H1 (cell line): ENCODE measurements around the gene MRPL45. TPM values are rescaled to one million over a fixed set of nuclear protein-coding genes. Genes with fewer than 3 reads are reported as not detected.

ENCODE experiments used
- CTCF ChIA-PET: fragments of 300-600 bp; sonication (Branson Sonifier 250); formaldehyde crosslinking; loops from one replicate; lab custom pipeline; 2021; ENCODE audit not compliant: partially characterized antibody; lab: Charles Lee
- POLR2A ChIA-PET: fragments of 300-600 bp; sonication (Branson Sonifier 250); formaldehyde crosslinking; loops from one replicate; lab custom pipeline; 2021; ENCODE audit warnings: inconsistent platforms; ENCODE audit not compliant: partially characterized antibody; lab: Charles Lee
- DNase-seq, 2 experiments: peaks; one replicate each; pipeline versions ENCODE4 v3.0.0 to v3.0.0-alpha.2; 2010 to 2022; ENCODE audit warnings: low spot score in 2 of 2, low read depth in 1 of 2, mixed read lengths in 1 of 2
- FAIRE-seq: peaks from 2 replicates; lab custom pipeline; 2011; peaks lifted over from hg19 to GRCh38; lab: Jason Lieb, UNC
- H2AFZ ChIP-seq: 2 replicates; pipeline ENCODE4 v1.8.1; 2012; ENCODE audit warnings: low read length, inconsistent platforms
- H2AK5ac ChIP-seq: 2 replicates; pipeline ENCODE4 v1.6.1; 2013; ENCODE audit warnings: low read depth, low read length
- H2BK120ac ChIP-seq: replicated peaks from 2 replicates; pipeline ENCODE3; 2013; ENCODE audit warnings: low read depth, low read length, inconsistent platforms
- H2BK12ac ChIP-seq: 2 replicates; pipeline ENCODE4 v1.6.1; 2013; ENCODE audit warnings: low read depth, low read length
- H2BK15ac ChIP-seq: 2 replicates; pipeline ENCODE4 v1.6.1; 2013; ENCODE audit warnings: low read length
- H2BK20ac ChIP-seq: 2 replicates; pipeline ENCODE4 v1.6.1; 2013; ENCODE audit warnings: low read length
- H2BK5ac ChIP-seq: 2 replicates; pipeline ENCODE4 v1.6.1; 2013; ENCODE audit warnings: low read depth, low read length
- H3K14ac ChIP-seq: 2 replicates; pipeline ENCODE4 v1.6.1; 2013; ENCODE audit warnings: inconsistent platforms; ENCODE audit not compliant: insufficient read length
- H3K18ac ChIP-seq: 2 replicates; pipeline ENCODE4 v1.6.1; 2013; ENCODE audit warnings: low read length; ENCODE audit errors: extremely low read depth
- H3K23ac ChIP-seq: 2 replicates; pipeline ENCODE4 v1.6.1; 2013; ENCODE audit warnings: inconsistent platforms; ENCODE audit not compliant: insufficient read length
- H3K23me2 ChIP-seq: 2 replicates; pipeline ENCODE4 v1.6.1; 2013; ENCODE audit warnings: low read depth, low read length
- H3K27ac ChIP-seq: 2 replicates; pipeline ENCODE4 v1.6.1; 2011; ENCODE audit warnings: low read depth, low read length, inconsistent platforms
- H3K27me3 ChIP-seq, 4 experiments: replicated peaks in 1 of 4; 1 replicate in 1 of 4; 2 replicates in 3 of 4; pipeline versions ENCODE4 v1.6.1 to v1.8.1; 2011 to 2013; ENCODE audit warnings: low read length in 3 of 4, mild to moderate bottlenecking in 3 of 4, inconsistent platforms in 2 of 4, mixed read lengths in 2 of 4, moderate library complexity in 1 of 4; ENCODE audit not compliant: control insufficient read depth in 3 of 4, insufficient read depth in 3 of 4; ENCODE audit errors: extremely low read depth in 1 of 4
- H3K36me3 ChIP-seq, 4 experiments: 2 replicates each; pipeline versions ENCODE4 v1.6.1 to v1.8.1; 2011 to 2013; ENCODE audit warnings: mild to moderate bottlenecking in 4 of 4, low read length in 3 of 4, moderate library complexity in 2 of 4, control low read depth in 1 of 4, inconsistent platforms in 1 of 4; ENCODE audit not compliant: insufficient read depth in 4 of 4, control insufficient read depth in 2 of 4
- H3K4ac ChIP-seq: replicated peaks from 2 replicates; pipeline ENCODE3; 2013; ENCODE audit warnings: low read length, low read depth, mixed read lengths, inconsistent platforms; ENCODE audit not compliant: insufficient read length
- H3K4me1 ChIP-seq, 4 experiments: replicated peaks in 1 of 4; 1 replicate in 1 of 4; 2 replicates in 3 of 4; pipeline versions ENCODE4 v1.6.1 to v1.8.1; 2011 to 2013; ENCODE audit warnings: low read length in 3 of 4, inconsistent platforms in 2 of 4, mixed read lengths in 1 of 4; ENCODE audit not compliant: insufficient read depth in 4 of 4, control insufficient read depth in 3 of 4
- H3K4me2 ChIP-seq, 2 experiments: 2 replicates each; pipeline versions ENCODE4 v1.6.1 to v1.8.1; 2011 to 2013; ENCODE audit warnings: low read depth in 2 of 2, low read length in 2 of 2, control low read depth in 1 of 2, inconsistent platforms in 1 of 2, mild to moderate bottlenecking in 1 of 2; ENCODE audit not compliant: insufficient read depth in 1 of 2
- H3K4me3 ChIP-seq, 4 experiments: fragments of 200-600, 300-600 bp in 1 of 4; sonication (generic), shearing (Covaris generic), sonication (Bioruptor Twin) in 1 of 4; 2 replicates each; pipeline versions ENCODE4 v1.5.1 to v1.8.1; 2011 to 2016; ENCODE audit warnings: low read length in 4 of 4, low read depth in 3 of 4, control low read depth in 2 of 4, inconsistent platforms in 2 of 4, mild to moderate bottlenecking in 2 of 4, mixed read lengths in 1 of 4, moderate library complexity in 1 of 4; ENCODE audit not compliant: insufficient read depth in 2 of 4; ENCODE audit errors: extremely low read depth in 1 of 4
- H3K56ac ChIP-seq: replicated peaks from 2 replicates; pipeline ENCODE3; 2013; ENCODE audit warnings: low read depth, mild to moderate bottlenecking, mixed read lengths, low read length, inconsistent platforms; ENCODE audit not compliant: insufficient read length
- H3K79me1 ChIP-seq: 2 replicates; pipeline ENCODE4 v1.6.1; 2013; ENCODE audit warnings: low read depth, low read length, control low read depth
- H3K79me2 ChIP-seq, 2 experiments: 2 replicates each; pipeline versions ENCODE4 v1.6.1 to v1.8.1; 2012 to 2013; ENCODE audit warnings: low read length in 2 of 2, mild to moderate bottlenecking in 2 of 2, inconsistent platforms in 1 of 2; ENCODE audit not compliant: insufficient read depth in 2 of 2, control insufficient read depth in 1 of 2
- H3K9ac ChIP-seq, 4 experiments: replicated peaks in 1 of 4; 1 replicate in 1 of 4; 2 replicates in 3 of 4; pipeline versions ENCODE4 v1.6.1 to v1.8.1; 2011 to 2013; ENCODE audit warnings: low read depth in 3 of 4, low read length in 3 of 4, control low read depth in 2 of 4, mild to moderate bottlenecking in 2 of 4, moderate library complexity in 2 of 4, inconsistent platforms in 1 of 4; ENCODE audit errors: extremely low read depth in 1 of 4
- H3K9me3 ChIP-seq, 2 experiments: 2 replicates each; pipeline versions ENCODE4 v1.6.1 to v1.8.1; 2012 to 2013; ENCODE audit warnings: mild to moderate bottlenecking in 2 of 2, moderate library complexity in 2 of 2, control low read depth in 1 of 2, inconsistent platforms in 1 of 2, low read depth in 1 of 2, low read length in 1 of 2, mixed read lengths in 1 of 2; ENCODE audit not compliant: insufficient read depth in 2 of 2
- H4K20me1 ChIP-seq, 2 experiments: replicated peaks in 1 of 2; 2 replicates each; pipeline versions ENCODE3 to v1.8.1; 2011 to 2013; ENCODE audit warnings: inconsistent platforms in 2 of 2, low read length in 2 of 2, mild to moderate bottlenecking in 1 of 2; ENCODE audit not compliant: insufficient read depth in 2 of 2, control insufficient read depth in 1 of 2
- H4K5ac ChIP-seq: 2 replicates; pipeline ENCODE4 v1.6.1; 2013; ENCODE audit warnings: low read length, low read depth, mixed read lengths, inconsistent platforms; ENCODE audit not compliant: insufficient read length
- H4K8ac ChIP-seq: 2 replicates; pipeline ENCODE4 v1.8.0; 2013; ENCODE audit warnings: mild to moderate bottlenecking, moderate library complexity, low read length, inconsistent platforms; ENCODE audit not compliant: insufficient read depth; ENCODE audit errors: extremely low read depth
- H4K91ac ChIP-seq: replicated peaks from 2 replicates; pipeline ENCODE3; 2013; ENCODE audit warnings: low read length, mixed read lengths, inconsistent platforms; ENCODE audit not compliant: insufficient read length
- CEBPB ChIP-seq: IDR thresholded peaks from 2 replicates; pipeline ENCODE4 v1.6.1; 2012; ENCODE audit warnings: low read depth, low read length
- EP300 ChIP-seq, 2 experiments: IDR thresholded peaks; 1 replicate in 1 of 2; 2 replicates in 1 of 2; pipeline ENCODE4 v1.6.1; 2011 to 2012; ENCODE audit warnings: low read depth in 2 of 2, low read length in 2 of 2, mild to moderate bottlenecking in 2 of 2, borderline replicate concordance in 1 of 2, inconsistent platforms in 1 of 2, moderate library complexity in 1 of 2
- NRF1 ChIP-seq: IDR thresholded peaks from 2 replicates; pipeline ENCODE4 v1.6.1; 2011; ENCODE audit warnings: mild to moderate bottlenecking, low read depth, low read length, improper control_type of control experiment
- SP2 ChIP-seq: IDR thresholded peaks from 2 replicates; pipeline ENCODE4 v1.6.1; 2012; ENCODE audit warnings: mild to moderate bottlenecking, low read length, inconsistent platforms
- WGBS, 2 experiments: shearing (Covaris generic) in 1 of 2; methylation state at CpG; one replicate each; pipeline versions ENCODE4 v1.1.6 to v1.1.7; 2013 to 2015; ENCODE audit warnings: low lambda C conversion rate in 2 of 2, mixed read lengths in 2 of 2, inconsistent platforms in 1 of 2, low coverage in 1 of 2, missing lambda C conversion rate in 1 of 2; ENCODE audit not compliant: insufficient replicate concordance in 2 of 2, insufficient coverage in 1 of 2, insufficient read length in 1 of 2; ENCODE audit errors: extremely low coverage in 1 of 2, missing lambda C conversion rate in 1 of 2; 5-methylcytosine and 5-hydroxymethylcytosine counted together
- polyA plus RNA-seq, 7 experiments: library from polyadenylated mRNA; depleted of rRNA in 3 of 7; stranded (reverse) in 5 of 7; unstranded in 2 of 7; fragments of >200 nt in 5 of 7; fragments of 200-250 nt in 2 of 7; gene quantifications; 1 replicate in 5 of 7; 2 replicates in 1 of 7; 4 replicates in 1 of 7; pipeline versions ENCODE4 v1.2.1 to v1.2.3, GENCODE V29; 2011 to 2013; ENCODE audit warnings: missing spikeins in 2 of 7, mixed read lengths in 2 of 7
- total RNA-seq: library from RNA; stranded (reverse); fragmentation: NEBNext Ultra II Directional; extraction: Animal tissue kit (Norgen Biotek cat#: 25700); gene quantifications from 2 replicates; pipeline ENCODE4 v1.2.1, GENCODE V29; 2021
- TF ChIP-seq, protein P1 (sequence below): IDR thresholded peaks from 2 replicates; pipeline ENCODE4 v1.6.1; 2011; ENCODE audit warnings: low read depth, mild to moderate bottlenecking, low read length; ENCODE audit not compliant: insufficient read depth
- TF ChIP-seq, protein P2 (sequence below): IDR thresholded peaks from 2 replicates; pipeline ENCODE4 v1.6.1; 2012; ENCODE audit warnings: low read length, inconsistent platforms

Gene MRPL45
- total and polyA plus RNA-seq, 2 of the 8 experiments (the other 6 are each of a cell fraction or from before 2014, with no cell fraction given): 65.6 to 71.7 TPM

DNA sequence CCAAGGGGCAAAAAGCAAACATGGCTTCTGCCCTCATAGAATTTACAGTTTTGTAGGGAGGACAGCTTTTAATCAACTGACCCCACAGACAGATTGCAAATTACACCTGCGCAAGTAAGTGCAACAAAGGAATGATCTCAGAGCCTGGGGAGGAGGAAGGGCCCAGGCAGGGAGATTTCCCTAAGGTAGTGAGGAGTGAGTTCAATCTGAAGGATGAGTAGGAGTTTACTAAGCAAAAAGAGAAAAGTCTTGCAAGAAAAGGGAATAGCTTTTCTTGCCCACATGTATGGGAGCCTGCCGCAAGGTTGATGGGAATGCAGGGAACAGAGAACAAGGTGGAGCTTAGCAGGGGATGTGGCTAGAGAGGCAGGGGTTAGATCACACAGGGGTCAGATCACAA is 53.1 kb downstream of the MRPL45 start:
- H3K27me3 ChIP-seq: no peaks in the 10 kb centered on the region; a peak in 1 of 7 replicates
- H3K9ac ChIP-seq: no peak overlapping the region
- H4K5ac ChIP-seq: no peak overlapping the region
- peaks cover 7 to 15% of the 10 kb centered on the region in 2 experiments for H4K20me1 ChIP-seq
- H2BK15ac ChIP-seq: peak overlapping the region; percentile 61; the same call in 1 of the 2 replicates
- no peak overlapping the region for H3K56ac ChIP-seq
- no peak overlapping the region for H3K27ac ChIP-seq
- H3K36me3 ChIP-seq: no peaks in the 10 kb centered on the region
- peaks cover 0 to 13% (median 4%) of the 10 kb centered on the region in 4 experiments; a peak in 5 of 7 replicates for H3K4me1 ChIP-seq
- FAIRE-seq: no peak
- H4K91ac ChIP-seq: no peak overlapping the region
- ChIA-PET POLR2A (interaction anchor here (0.8 to 8.9 kb wide), 10 partner anchors 9 to 68 kb away, joined by 3 to 70 read pairs (median 6); no protein-coding TSS in a partner anchor), CTCF (interaction anchor here (0.6 to 25.7 kb wide), 21 partner anchors 9 to 208 kb away, joined by 3 to 400 read pairs (median 6); partner anchors contain the start of gene ARHGAP23)
- peaks cover 0 to 22% of the 10 kb centered on the region in 2 experiments; a peak in 3 of 4 replicates for H3K79me2 ChIP-seq
- peaks cover 6% of the 10 kb centered on the region; the same call in 1 of the 2 replicates for H3K79me1 ChIP-seq
- no peak overlapping the region for H3K4ac ChIP-seq
- H3K4me2 ChIP-seq: no peak overlapping the region
- H3K9me3 ChIP-seq: no peaks in the 10 kb centered on the region
- no peak overlapping the region for H3K4me3 ChIP-seq
- H3K23ac ChIP-seq: no peak overlapping the region
- H2BK120ac ChIP-seq: no peak overlapping the region
- 0 out of 2 replicates have a peak overlapping the region, but pooled peaks have one; percentile 15 for H2BK20ac ChIP-seq
- no peak overlapping the region; the same call in 1 of the 2 replicates for H2AFZ ChIP-seq
- H2BK12ac ChIP-seq: no peak overlapping the region
- TF ChIP-seq NRF1 (no peak), SP2 (no peak), EP300 (IDR thresholded peaks at IDR 0.05; ENCODE audit: borderline replicate concordance in 1 of 2, low read depth in 2 of 2, low read length in 2 of 2) (no peak), CEBPB (no peak)
- TF ChIP-seq, protein P1, sequence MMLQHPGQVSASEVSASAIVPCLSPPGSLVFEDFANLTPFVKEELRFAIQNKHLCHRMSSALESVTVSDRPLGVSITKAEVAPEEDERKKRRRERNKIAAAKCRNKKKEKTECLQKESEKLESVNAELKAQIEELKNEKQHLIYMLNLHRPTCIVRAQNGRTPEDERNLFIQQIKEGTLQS: no peak
- TF ChIP-seq, protein P2, sequence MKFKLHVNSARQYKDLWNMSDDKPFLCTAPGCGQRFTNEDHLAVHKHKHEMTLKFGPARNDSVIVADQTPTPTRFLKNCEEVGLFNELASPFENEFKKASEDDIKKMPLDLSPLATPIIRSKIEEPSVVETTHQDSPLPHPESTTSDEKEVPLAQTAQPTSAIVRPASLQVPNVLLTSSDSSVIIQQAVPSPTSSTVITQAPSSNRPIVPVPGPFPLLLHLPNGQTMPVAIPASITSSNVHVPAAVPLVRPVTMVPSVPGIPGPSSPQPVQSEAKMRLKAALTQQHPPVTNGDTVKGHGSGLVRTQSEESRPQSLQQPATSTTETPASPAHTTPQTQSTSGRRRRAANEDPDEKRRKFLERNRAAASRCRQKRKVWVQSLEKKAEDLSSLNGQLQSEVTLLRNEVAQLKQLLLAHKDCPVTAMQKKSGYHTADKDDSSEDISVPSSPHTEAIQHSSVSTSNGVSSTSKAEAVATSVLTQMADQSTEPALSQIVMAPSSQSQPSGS: no peak
- 86% methylated on average over 2 of the region's 2 CpGs; no CpG with 5 or more reads in 1 of the 2 experiments for WGBS, 2 experiments
- H2AK5ac ChIP-seq: 0 out of 2 replicates have a peak overlapping the region, but pooled peaks have one; percentile 46
- H2BK5ac ChIP-seq: no peak overlapping the region
- no peak overlapping the region for H4K8ac ChIP-seq
- no peak overlapping the region for H3K18ac ChIP-seq
- H3K14ac ChIP-seq: no peak overlapping the region
- no peak for DNase-seq
- peaks cover 13% of the 10 kb centered on the region for H3K23me2 ChIP-seq
